H1 (cell line): ENCODE data around the gene NKAIN4. TPM values are rescaled to one million over a fixed set of nuclear protein-coding genes. Genes with fewer than 3 reads are reported as not detected.

ENCODE experiments used
- CTBP2 ChIP-seq: IDR thresholded peaks from 2 replicates; pipeline ENCODE4 v1.7.0; 2011; ENCODE audit warnings: borderline replicate concordance, mild to moderate bottlenecking, moderate library complexity, mixed read lengths, low read length; ENCODE audit not compliant: insufficient read depth, insufficient read length
- HDAC2 ChIP-seq, 2 experiments: fragments of 300-600 bp in 1 of 2; sonication (generic) in 1 of 2; IDR thresholded peaks; 2 replicates each; pipeline ENCODE4 v1.6.1; 2011 to 2012; ENCODE audit warnings: low read depth in 2 of 2, low read length in 2 of 2, mild to moderate bottlenecking in 2 of 2, moderate library complexity in 2 of 2, borderline replicate concordance in 1 of 2, inconsistent platforms in 1 of 2
- POLR2AphosphoS5 ChIP-seq: IDR thresholded peaks from 2 replicates; pipeline ENCODE4 v1.6.1; 2011; ENCODE audit warnings: low read depth, low read length
- SAP30 ChIP-seq: fragments of 300-600 bp; sonication (generic); IDR thresholded peaks from 2 replicates; pipeline ENCODE4 v1.7.1; 2012; ENCODE audit warnings: low read length, moderate library complexity, mild to moderate bottlenecking, inconsistent platforms; ENCODE audit not compliant: insufficient read depth, insufficient replicate concordance
- TAF1 ChIP-seq: IDR thresholded peaks from 2 replicates; pipeline ENCODE4 v1.6.1; 2011; ENCODE audit warnings: mild to moderate bottlenecking, low read depth, low read length
- polyA plus RNA-seq, 7 experiments: library from polyadenylated mRNA; depleted of rRNA in 3 of 7; stranded (reverse) in 5 of 7; unstranded in 2 of 7; fragments of >200 nt in 5 of 7; fragments of 200-250 nt in 2 of 7; gene quantifications; 1 replicate in 5 of 7; 2 replicates in 1 of 7; 4 replicates in 1 of 7; pipeline versions ENCODE4 v1.2.1 to v1.2.3, GENCODE V29; 2011 to 2013; ENCODE audit warnings: missing spikeins in 2 of 7, mixed read lengths in 2 of 7
- total RNA-seq: library from RNA; stranded (reverse); fragmentation: NEBNext Ultra II Directional; extraction: Animal tissue kit (Norgen Biotek cat#: 25700); gene quantifications from 2 replicates; pipeline ENCODE4 v1.2.1, GENCODE V29; 2021
- TF ChIP-seq, protein P1 (sequence below): IDR thresholded peaks from 2 replicates; pipeline ENCODE4 v1.6.1; 2012; ENCODE audit warnings: inconsistent platforms

NKAIN4 gene
- total and polyA plus RNA-seq, 2 of the 8 experiments (the other 6 are each of a cell fraction or from before 2014, with no cell fraction given), result 6.9 to 17.0 TPM

DNA sequence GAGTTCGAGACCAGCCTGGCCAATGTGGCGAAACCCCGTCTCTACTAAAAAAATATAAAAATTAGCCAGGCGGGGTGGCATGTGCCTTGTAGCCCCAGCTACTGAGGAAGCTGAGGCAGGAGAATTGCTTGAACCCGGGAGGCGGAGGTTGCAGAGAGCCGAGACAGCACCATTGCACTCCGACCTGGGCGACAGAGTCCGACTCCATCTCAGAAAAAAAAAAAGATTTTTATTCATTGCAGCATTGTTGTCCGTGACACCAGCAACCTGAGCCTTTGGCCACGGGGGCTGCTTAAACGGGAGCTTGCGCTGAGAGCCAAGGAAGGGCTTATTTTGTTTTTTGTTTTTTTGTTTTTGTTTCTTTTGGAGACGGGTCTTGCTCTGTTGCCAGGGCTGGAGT is 25.7 kb upstream of the NKAIN4 start (continued):
- no peak for TF ChIP-seq HDAC2 (IDR thresholded peaks at IDR 0.05; ENCODE audit: borderline replicate concordance in 1 of 2, low read depth in 2 of 2, low read length in 2 of 2)
- no peak for TF ChIP-seq CTBP2
- TF ChIP-seq, protein P1, sequence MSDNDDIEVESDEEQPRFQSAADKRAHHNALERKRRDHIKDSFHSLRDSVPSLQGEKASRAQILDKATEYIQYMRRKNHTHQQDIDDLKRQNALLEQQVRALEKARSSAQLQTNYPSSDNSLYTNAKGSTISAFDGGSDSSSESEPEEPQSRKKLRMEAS, result no peak
- TF ChIP-seq TAF1, result no peak
- TF ChIP-seq POLR2AphosphoS5, result no peak
- TF ChIP-seq SAP30, result no peak
